Measurements from ENCODE around the gene MRFAP1L1.

Gene MRFAP1L1

DNA sequence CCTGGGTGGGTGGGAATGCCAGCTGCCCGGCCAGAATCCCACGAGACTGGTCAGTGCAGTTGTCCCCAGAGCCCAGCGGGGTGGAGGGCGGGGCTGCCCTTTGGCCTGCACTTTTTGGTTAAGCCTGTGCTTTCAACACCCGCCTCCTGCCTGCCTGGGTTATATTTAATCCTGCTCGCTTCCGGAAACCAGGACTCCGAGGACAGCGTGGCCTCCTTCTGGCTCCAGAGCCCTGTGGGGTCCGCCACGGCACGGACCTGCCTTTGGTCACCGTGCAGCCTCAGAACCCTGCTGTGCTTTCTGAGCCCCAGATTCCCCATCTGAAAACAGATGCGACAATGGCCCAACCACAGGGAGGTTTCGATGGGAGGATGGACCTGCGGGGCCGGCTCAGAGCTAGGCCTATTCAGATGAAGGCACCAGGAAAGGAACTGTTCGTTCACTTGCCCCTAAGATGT lies 43.5 kb upstream of the MRFAP1L1 start:
- no peak for DNase-seq (ENCODE audit: extremely low spot score)
- ChIA-PET CTCF (no interaction called here), POLR2A (no interaction called here)
- TF ChIP-seq LEF1 (IDR thresholded peaks at IDR 0.05; ENCODE audit: borderline replicate concordance) (no peak), HDGF (IDR thresholded peaks at IDR 0.05; ENCODE audit: borderline replicate concordance) (no peak)

DNA sequence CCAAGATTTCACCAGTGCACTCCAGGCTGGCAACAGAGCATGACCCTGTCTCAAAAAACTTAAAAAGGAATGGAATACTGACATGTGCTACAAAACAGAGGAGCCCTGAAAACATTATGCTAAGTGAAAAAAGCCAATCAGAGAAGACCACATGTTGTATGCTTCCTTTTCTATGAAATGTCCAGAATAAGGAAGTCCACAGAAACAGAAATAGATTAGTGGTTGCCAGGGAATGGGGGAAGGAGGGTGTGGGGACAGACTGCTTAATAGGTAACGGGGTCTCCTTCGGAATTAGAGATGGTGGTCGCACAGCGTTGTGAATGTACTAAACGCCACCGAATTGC lies 42.8 kb upstream of the MRFAP1L1 start:
- no peak for DNase-seq (ENCODE audit: extremely low spot score)
- TF ChIP-seq ARNT (IDR thresholded peaks at IDR 0.05): no peak
- TF ChIP-seq FOXM1 (IDR thresholded peaks at IDR 0.05; ENCODE audit: borderline replicate concordance): no peak
- TF ChIP-seq ZNF384 (IDR thresholded peaks at IDR 0.05): no peak
- TF ChIP-seq BHLHE40 (IDR thresholded peaks at IDR 0.05; ENCODE audit: borderline replicate concordance): no peak
- TF ChIP-seq FOXK2 (IDR thresholded peaks at IDR 0.05): no peak
- TF ChIP-seq, protein P1, sequence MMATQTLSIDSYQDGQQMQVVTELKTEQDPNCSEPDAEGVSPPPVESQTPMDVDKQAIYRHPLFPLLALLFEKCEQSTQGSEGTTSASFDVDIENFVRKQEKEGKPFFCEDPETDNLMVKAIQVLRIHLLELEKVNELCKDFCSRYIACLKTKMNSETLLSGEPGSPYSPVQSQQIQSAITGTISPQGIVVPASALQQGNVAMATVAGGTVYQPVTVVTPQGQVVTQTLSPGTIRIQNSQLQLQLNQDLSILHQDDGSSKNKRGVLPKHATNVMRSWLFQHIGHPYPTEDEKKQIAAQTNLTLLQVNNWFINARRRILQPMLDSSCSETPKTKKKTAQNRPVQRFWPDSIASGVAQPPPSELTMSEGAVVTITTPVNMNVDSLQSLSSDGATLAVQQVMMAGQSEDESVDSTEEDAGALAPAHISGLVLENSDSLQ (IDR thresholded peaks at IDR 0.05): no peak
- no peak for TF ChIP-seq ELF4 (IDR thresholded peaks at IDR 0.05)
- TF ChIP-seq FOXA1 (IDR thresholded peaks at IDR 0.05): no peak
- no peak for TF ChIP-seq L3MBTL2 (conservative IDR thresholded peaks at IDR 0.05)
- no peak for TF ChIP-seq NFRKB (IDR thresholded peaks at IDR 0.05)
- no peak for TF ChIP-seq LEF1 (IDR thresholded peaks at IDR 0.05; ENCODE audit: borderline replicate concordance)
- no peak for TF ChIP-seq SP1 (IDR thresholded peaks at IDR 0.05)
- TF ChIP-seq TARDBP (IDR thresholded peaks at IDR 0.05): no peak
- TF ChIP-seq HDGF (IDR thresholded peaks at IDR 0.05; ENCODE audit: borderline replicate concordance): no peak
- TF ChIP-seq SUZ12 (IDR thresholded peaks at IDR 0.05): no peak
- TF ChIP-seq CTBP1 (IDR thresholded peaks at IDR 0.05; ENCODE audit: borderline replicate concordance): no peak
- CTCF ChIA-PET: no interaction called here
- POLR2A ChIA-PET: no interaction called here

DNA sequence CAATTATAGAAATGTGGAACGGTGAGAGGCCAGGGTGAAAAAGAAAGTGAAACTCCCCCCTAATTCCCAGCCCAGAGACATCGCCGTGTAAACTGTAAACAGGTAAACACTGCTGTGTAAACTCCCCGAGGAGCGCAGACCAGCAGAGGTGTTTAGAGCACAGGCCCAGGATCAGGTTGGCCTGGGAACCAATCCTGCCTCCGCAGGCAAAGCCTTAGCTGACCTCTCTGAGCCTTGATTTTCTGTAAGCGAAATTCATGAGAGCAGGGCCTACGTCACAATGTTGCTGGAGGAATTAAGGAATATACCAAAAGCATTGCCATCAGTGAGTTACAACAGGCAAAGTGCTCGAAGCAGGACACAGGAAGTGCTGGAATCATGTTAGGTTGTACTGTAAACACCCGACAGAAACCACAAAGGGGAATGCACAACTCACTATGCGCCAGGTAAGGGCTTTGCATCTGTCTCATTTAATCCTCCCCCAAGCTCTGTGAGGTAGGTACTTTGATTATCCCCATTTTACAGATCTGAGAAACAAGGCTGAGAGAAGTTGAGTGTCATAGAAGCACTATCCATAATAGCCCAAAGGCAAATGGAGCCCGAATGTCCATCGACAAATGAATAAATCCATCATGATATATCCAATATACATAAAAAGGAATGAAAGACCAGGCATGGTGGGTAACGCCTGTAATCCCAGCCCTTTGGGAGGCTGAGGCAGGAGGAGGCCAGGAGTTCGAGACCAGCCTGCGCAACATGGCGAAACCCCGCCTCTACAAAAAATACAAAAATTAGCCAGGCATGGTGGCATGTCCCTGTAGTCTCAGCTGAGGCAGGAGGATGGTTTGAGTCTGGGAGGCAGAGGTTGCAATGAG lies 42.2 kb upstream of the MRFAP1L1 start:
- ChIA-PET CTCF (no interaction called here), POLR2A (interaction anchor here (1.0 kb wide), 1 partner anchor 29 kb away, joined by 3 read pairs; no protein-coding TSS in a partner anchor)
- no peak for DNase-seq (ENCODE audit: extremely low spot score)
- TF ChIP-seq ELF4 (IDR thresholded peaks at IDR 0.05): no peak
- no peak for TF ChIP-seq LEF1 (IDR thresholded peaks at IDR 0.05; ENCODE audit: borderline replicate concordance)
- TF ChIP-seq BHLHE40 (IDR thresholded peaks at IDR 0.05; ENCODE audit: borderline replicate concordance): no peak
- no peak for TF ChIP-seq FOXM1 (IDR thresholded peaks at IDR 0.05; ENCODE audit: borderline replicate concordance)
- no peak for TF ChIP-seq FOXA1 (IDR thresholded peaks at IDR 0.05)
- TF ChIP-seq SUZ12 (IDR thresholded peaks at IDR 0.05): no peak
- TF ChIP-seq FOXK2 (IDR thresholded peaks at IDR 0.05): no peak
- TF ChIP-seq L3MBTL2 (conservative IDR thresholded peaks at IDR 0.05): no peak
- no peak for TF ChIP-seq CTBP1 (IDR thresholded peaks at IDR 0.05; ENCODE audit: borderline replicate concordance)

DNA sequence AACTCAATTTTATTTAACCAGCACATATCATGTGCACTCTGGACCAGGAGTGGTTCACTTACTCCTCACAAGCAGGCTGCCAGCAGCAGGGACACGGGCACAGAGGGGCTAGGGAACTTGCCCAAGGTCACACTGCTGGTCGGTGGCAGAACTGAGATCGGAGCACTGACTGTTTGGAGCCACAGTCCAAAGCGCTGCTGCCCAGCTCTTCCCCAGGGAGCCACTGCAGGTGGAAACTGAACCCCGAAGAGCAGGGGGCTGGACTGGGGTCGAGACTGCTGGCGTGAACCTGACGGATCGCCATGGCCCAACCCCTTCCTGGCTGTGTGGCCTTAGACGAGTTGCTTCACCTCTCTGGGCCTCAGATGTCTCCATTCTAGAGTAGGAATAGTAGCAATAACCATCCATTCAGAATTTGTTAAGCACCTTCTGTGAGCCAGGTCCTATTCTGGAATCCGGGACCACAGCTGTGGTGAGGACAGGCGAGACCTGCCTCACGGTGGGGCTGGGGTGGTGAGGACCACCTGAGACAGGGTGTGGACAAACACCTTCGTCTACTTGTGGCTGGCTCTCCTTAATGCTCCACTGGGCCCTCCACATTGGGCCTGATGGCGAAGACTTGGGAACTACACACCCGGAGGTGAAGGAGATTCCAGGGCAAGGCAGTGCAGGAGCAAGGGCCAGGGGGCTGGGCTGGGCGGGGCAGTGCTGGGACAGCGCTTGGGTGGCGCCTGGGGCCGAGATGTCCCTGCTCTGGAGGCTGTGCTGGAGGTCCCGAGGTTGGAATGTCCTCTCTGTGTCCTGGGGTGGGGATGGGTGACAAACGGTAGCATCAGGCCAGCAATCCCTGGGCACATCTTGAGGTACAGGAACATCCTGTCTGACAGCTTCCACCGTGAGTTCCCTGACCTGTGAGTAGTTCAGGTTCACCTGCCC lies 40.9 kb upstream of the MRFAP1L1 start:
- DNase-seq (ENCODE audit: extremely low spot score): no peak
- TF ChIP-seq FOXK2 (IDR thresholded peaks at IDR 0.05) (no peak), LEF1 (IDR thresholded peaks at IDR 0.05; ENCODE audit: borderline replicate concordance) (no peak), ARNT (IDR thresholded peaks at IDR 0.05) (no peak), NFRKB (IDR thresholded peaks at IDR 0.05) (no peak), SUZ12 (IDR thresholded peaks at IDR 0.05) (no peak), FOXM1 (IDR thresholded peaks at IDR 0.05; ENCODE audit: borderline replicate concordance) (no peak), SP1 (IDR thresholded peaks at IDR 0.05) (no peak), TARDBP (IDR thresholded peaks at IDR 0.05) (no peak), BHLHE40 (IDR thresholded peaks at IDR 0.05; ENCODE audit: borderline replicate concordance) (no peak), L3MBTL2 (conservative IDR thresholded peaks at IDR 0.05) (no peak), CTBP1 (IDR thresholded peaks at IDR 0.05; ENCODE audit: borderline replicate concordance) (no peak), ELF4 (IDR thresholded peaks at IDR 0.05) (no peak), ZNF384 (IDR thresholded peaks at IDR 0.05) (no peak), FOXA1 (IDR thresholded peaks at IDR 0.05) (no peak), HDGF (IDR thresholded peaks at IDR 0.05; ENCODE audit: borderline replicate concordance) (no peak)
- TF ChIP-seq, protein P1 (IDR thresholded peaks at IDR 0.05): no peak
- CTCF ChIA-PET: no interaction called here
- POLR2A ChIA-PET: interaction anchor here (0.6 to 1.0 kb wide), 2 partner anchors 30 to 110 kb away, joined by 3 read pairs; no protein-coding TSS in a partner anchor

DNA sequence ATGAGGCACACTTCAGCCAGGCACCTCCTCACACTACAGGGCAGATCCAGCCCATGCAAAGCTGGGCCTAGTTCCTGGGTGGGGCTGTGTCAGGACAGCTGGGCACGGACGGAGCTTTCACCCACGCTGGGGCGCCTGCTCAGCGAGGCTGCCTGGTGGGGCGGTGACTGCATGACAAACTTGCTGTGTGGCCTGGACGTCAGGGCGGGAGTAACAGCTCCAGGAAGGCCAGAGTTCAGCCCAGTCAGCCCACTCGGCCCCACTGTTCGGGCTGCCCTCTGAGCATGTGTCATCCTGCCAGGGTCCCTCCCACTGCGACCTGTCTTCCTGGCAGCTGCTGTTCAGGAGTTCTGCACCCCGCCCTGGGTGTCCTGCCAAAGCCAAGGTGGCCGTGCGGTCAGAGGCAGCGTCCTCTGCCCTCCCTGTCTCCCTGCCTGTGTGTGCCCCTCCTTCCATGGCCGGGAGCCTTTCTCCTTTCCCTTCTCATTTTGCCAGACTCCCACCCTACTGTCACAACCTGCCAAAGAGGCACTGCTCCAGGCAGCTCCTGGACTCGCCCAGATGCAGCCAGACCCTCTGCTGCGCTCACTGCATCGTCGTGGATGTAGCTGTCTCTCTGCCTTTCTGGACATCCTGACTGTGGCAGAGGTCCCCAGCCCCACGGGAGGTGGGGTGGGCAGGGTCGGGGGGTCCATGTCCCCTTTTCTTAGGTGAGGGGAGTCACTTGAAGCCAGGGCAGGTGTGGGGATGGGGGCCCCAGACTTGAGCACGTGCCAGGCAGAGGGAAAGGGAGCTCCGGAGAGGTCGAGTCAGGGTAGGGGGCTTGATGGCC lies 39.9 kb upstream of the MRFAP1L1 start:
- POLR2A ChIA-PET: interaction anchor here (0.6 kb wide), 1 partner anchor 109 kb away, joined by 3 read pairs; no protein-coding TSS in a partner anchor
- DNase-seq (ENCODE audit: extremely low spot score): no peak
- CTCF ChIA-PET: no interaction called here
- TF ChIP-seq FOXM1 (IDR thresholded peaks at IDR 0.05; ENCODE audit: borderline replicate concordance) (no peak), L3MBTL2 (conservative IDR thresholded peaks at IDR 0.05) (no peak), FOXA1 (IDR thresholded peaks at IDR 0.05) (no peak), ZNF384 (IDR thresholded peaks at IDR 0.05) (no peak), ELF4 (IDR thresholded peaks at IDR 0.05) (no peak), ARNT (IDR thresholded peaks at IDR 0.05) (no peak), FOXK2 (IDR thresholded peaks at IDR 0.05) (no peak), SP1 (IDR thresholded peaks at IDR 0.05) (no peak), TARDBP (IDR thresholded peaks at IDR 0.05) (no peak), HDGF (IDR thresholded peaks at IDR 0.05; ENCODE audit: borderline replicate concordance) (no peak), BHLHE40 (IDR thresholded peaks at IDR 0.05; ENCODE audit: borderline replicate concordance) (no peak)

Measured in HEK293T (cell line).